K562 (cell line): Measurements from ENCODE around the gene ABCB6. TPM values are rescaled to one million over a fixed set of nuclear protein-coding genes. Genes with fewer than 3 reads are reported as not detected.
A peak's percentile ranks its signal among the peaks of the same experiment; 100 is the strongest.

Experiments used
- CBFA2T3 ChIP-seq: fragments of 450-650 bp; IDR thresholded peaks from 2 replicates; pipeline ENCODE4 v1.6.1; 2017
- CBX5 ChIP-seq: IDR thresholded peaks from 2 replicates; pipeline ENCODE4 v1.6.1; 2014; ENCODE audit warnings: low read depth, borderline replicate concordance
- CBX8 ChIP-seq: fragments of 200-600 bp; sonication (generic); IDR thresholded peaks from 2 replicates; pipeline ENCODE4 v1.6.1; 2012; ENCODE audit warnings: borderline replicate concordance, mixed run types, low read depth, mild to moderate bottlenecking, moderate library complexity, mixed read lengths, low read length, control low read depth, inconsistent platforms; ENCODE audit not compliant: poor library complexity, severe bottlenecking; ENCODE audit errors: extremely low read depth
- CTCFL ChIP-seq: IDR thresholded peaks from 2 replicates; pipeline ENCODE4 v1.6.1; 2011; ENCODE audit warnings: borderline replicate concordance, low read depth, mild to moderate bottlenecking, moderate library complexity, low read length; ENCODE audit not compliant: insufficient read depth, poor library complexity, severe bottlenecking
- HDAC8 ChIP-seq: fragments of 450-650 bp; IDR thresholded peaks from 2 replicates; pipeline ENCODE4 v1.6.1; 2016; ENCODE audit warnings: mild to moderate bottlenecking, missing genetic modification characterization, moderate library complexity, missing compliant biosample characterization
- HSF4 ChIP-seq: fragments of 250-450 bp; sonication (Bioruptor Pico); IDR thresholded peaks from 2 replicates; pipeline ENCODE4 v2.1.2; 2022; ENCODE audit warnings: mild to moderate bottlenecking, moderate library complexity, borderline replicate concordance
- KDM5B ChIP-seq: fragments of 200-600 bp; sonication (generic); IDR thresholded peaks from 2 replicates; pipeline ENCODE4 v1.6.1; 2012; ENCODE audit warnings: low read depth, mild to moderate bottlenecking, moderate library complexity, low read length, control low read depth, inconsistent platforms; ENCODE audit not compliant: insufficient replicate concordance
- NR0B1 ChIP-seq: fragments of 450-650 bp; IDR thresholded peaks from one replicate; pipeline ENCODE4 v1.6.1; 2018; ENCODE audit warnings: mild to moderate bottlenecking, moderate library complexity; ENCODE audit not compliant: partially characterized antibody
- RBM25 ChIP-seq: fragments of 200-400 bp; formaldehyde crosslinking; IDR thresholded peaks from 2 replicates; pipeline ENCODE4 v1.6.1; 2018; ENCODE audit warnings: low read length, low read depth, moderate library complexity; ENCODE audit not compliant: severe bottlenecking
- SAFB2 ChIP-seq: fragments of 200-400 bp; formaldehyde crosslinking; IDR thresholded peaks from 2 replicates; pipeline ENCODE4 v1.6.1; 2018; ENCODE audit warnings: borderline replicate concordance, low read length, low read depth, moderate library complexity; ENCODE audit not compliant: severe bottlenecking
- SMARCA5 ChIP-seq: fragments of 450-650 bp; IDR thresholded peaks from 2 replicates; pipeline ENCODE4 v1.6.1; 2016
- SP1 ChIP-seq: sonication (generic); formaldehyde crosslinking; IDR thresholded peaks from 2 replicates; pipeline ENCODE4 v1.8.1; 2022; ENCODE audit warnings: mild to moderate bottlenecking, missing genetic modification reagents
- SUPT5H ChIP-seq: fragments of 450-650 bp; IDR thresholded peaks from 2 replicates; pipeline ENCODE4 v1.6.1; 2016
- TCF7 ChIP-seq: sonication (generic); IDR thresholded peaks from 2 replicates; pipeline ENCODE4 v1.6.1; 2016; ENCODE audit warnings: antibody characterized with exemption, borderline replicate concordance
- ZBED1 ChIP-seq: IDR thresholded peaks from 2 replicates; pipeline ENCODE4 v1.6.1; 2014
- ZBTB5 ChIP-seq: fragments of 450-650 bp; IDR thresholded peaks from 2 replicates; pipeline ENCODE4 v1.6.1; 2017; ENCODE audit warnings: antibody characterized with exemption
- ZNF592 ChIP-seq: fragments of 450-650 bp; IDR thresholded peaks from 2 replicates; pipeline ENCODE4 v1.6.1; 2017; ENCODE audit warnings: antibody characterized with exemption, mild to moderate bottlenecking
- polyA plus RNA-seq, 8 experiments: library from polyadenylated mRNA; depleted of rRNA in 4 of 8; stranded (reverse) in 5 of 8; unstranded in 3 of 8; fragments of >200 nt; fragmentation: Nextera tagmentation in 2 of 8; fragmentation: Illumina TruSeq in 1 of 8; extraction: Ambion mirVana in 2 of 8; extraction: Trizol in 1 of 8; gene quantifications; 2 replicates each; pipeline versions ENCODE4 v1.2.1 to v1.2.3, GENCODE V29; 2011 to 2014; ENCODE audit warnings: inconsistent platforms in 1 of 8, missing spikeins in 1 of 8
- total RNA-seq, 7 experiments: library from RNA; depleted of rRNA in 6 of 7; stranded (reverse); fragments of >200 nt in 6 of 7; fragmentation: Illumina TruSeq in 2 of 7; extraction: Trizol in 2 of 7; gene quantifications; 2 replicates each; pipeline versions ENCODE4 v1.2.1 to v1.2.3, GENCODE V29; 2011 to 2021; ENCODE audit warnings: low replicate concordance in 1 of 7

ABCB6 gene
- total and polyA plus RNA-seq, 9 of the 15 experiments (the other 6 are each of a cell fraction or from before 2014, with no cell fraction given) = 3.7 to 29.8 (median 16.8) TPM

GRCh38 chr2:219177552-219178376, 41.0 kb downstream of the ABCB6 start, which contains the start of gene RETREG2 (continued):
- TF ChIP-seq NR0B1 (no peak), ZBTB5 (no peak), SP1 (CRISPR knock-in tag) (no peak), KDM5B (peak; percentile 61), SMARCA5 (no peak), SUPT5H (peak; percentile 80), HDAC8 (no peak), CBX8 (no peak), ZBED1 (no peak), HSF4 (CRISPR knock-in tag) (no peak), RBM25 (no peak), SAFB2 (no peak), ZNF592 (0 out of 2 replicates have a peak, but pooled peaks have one; percentile 27), TCF7 (no peak), CBFA2T3 (no peak), CBX5 (no peak), CTCFL (peak; percentile 78)
